Measurements from ENCODE around the gene TSPEAR. TPM values are rescaled to one million over a fixed set of nuclear protein-coding genes. Genes with fewer than 3 reads are reported as not detected.
A peak's percentile ranks its signal among the peaks of the same experiment; 100 is the strongest.

The TSPEAR gene
- total RNA-seq, 1 donor: not detected

GRCh38 chr21:44709426-44710293, 1.7 kb downstream of the TSPEAR start:
- peak; percentile 7 for DNase-seq (ENCODE audit: low read depth)
- TF ChIP-seq, protein P1, sequence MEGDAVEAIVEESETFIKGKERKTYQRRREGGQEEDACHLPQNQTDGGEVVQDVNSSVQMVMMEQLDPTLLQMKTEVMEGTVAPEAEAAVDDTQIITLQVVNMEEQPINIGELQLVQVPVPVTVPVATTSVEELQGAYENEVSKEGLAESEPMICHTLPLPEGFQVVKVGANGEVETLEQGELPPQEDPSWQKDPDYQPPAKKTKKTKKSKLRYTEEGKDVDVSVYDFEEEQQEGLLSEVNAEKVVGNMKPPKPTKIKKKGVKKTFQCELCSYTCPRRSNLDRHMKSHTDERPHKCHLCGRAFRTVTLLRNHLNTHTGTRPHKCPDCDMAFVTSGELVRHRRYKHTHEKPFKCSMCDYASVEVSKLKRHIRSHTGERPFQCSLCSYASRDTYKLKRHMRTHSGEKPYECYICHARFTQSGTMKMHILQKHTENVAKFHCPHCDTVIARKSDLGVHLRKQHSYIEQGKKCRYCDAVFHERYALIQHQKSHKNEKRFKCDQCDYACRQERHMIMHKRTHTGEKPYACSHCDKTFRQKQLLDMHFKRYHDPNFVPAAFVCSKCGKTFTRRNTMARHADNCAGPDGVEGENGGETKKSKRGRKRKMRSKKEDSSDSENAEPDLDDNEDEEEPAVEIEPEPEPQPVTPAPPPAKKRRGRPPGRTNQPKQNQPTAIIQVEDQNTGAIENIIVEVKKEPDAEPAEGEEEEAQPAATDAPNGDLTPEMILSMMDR (IDR thresholded peaks at IDR 0.05; ENCODE audit: insufficient read depth, low read length): no peak
- H3K4me3 ChIP-seq (ENCODE audit: low read depth, low read length): no peak overlapping the region

GRCh38 chr21:44708866-44709425, 2.4 kb downstream of the TSPEAR start:
- TF ChIP-seq, protein P1 (IDR thresholded peaks at IDR 0.05; ENCODE audit: insufficient read depth, low read length): no peak
- DNase-seq (ENCODE audit: low read depth): no peak
- H3K4me3 ChIP-seq (ENCODE audit: low read depth, low read length): no peak overlapping the region

GRCh38 chr21:44708213-44708865, 3.0 kb downstream of the TSPEAR start:
- no peak overlapping the region for H3K4me3 ChIP-seq (ENCODE audit: low read depth, low read length)
- no peak for DNase-seq (ENCODE audit: low read depth)
- TF ChIP-seq, protein P1 (IDR thresholded peaks at IDR 0.05; ENCODE audit: insufficient read depth, low read length): no peak

DNA sequence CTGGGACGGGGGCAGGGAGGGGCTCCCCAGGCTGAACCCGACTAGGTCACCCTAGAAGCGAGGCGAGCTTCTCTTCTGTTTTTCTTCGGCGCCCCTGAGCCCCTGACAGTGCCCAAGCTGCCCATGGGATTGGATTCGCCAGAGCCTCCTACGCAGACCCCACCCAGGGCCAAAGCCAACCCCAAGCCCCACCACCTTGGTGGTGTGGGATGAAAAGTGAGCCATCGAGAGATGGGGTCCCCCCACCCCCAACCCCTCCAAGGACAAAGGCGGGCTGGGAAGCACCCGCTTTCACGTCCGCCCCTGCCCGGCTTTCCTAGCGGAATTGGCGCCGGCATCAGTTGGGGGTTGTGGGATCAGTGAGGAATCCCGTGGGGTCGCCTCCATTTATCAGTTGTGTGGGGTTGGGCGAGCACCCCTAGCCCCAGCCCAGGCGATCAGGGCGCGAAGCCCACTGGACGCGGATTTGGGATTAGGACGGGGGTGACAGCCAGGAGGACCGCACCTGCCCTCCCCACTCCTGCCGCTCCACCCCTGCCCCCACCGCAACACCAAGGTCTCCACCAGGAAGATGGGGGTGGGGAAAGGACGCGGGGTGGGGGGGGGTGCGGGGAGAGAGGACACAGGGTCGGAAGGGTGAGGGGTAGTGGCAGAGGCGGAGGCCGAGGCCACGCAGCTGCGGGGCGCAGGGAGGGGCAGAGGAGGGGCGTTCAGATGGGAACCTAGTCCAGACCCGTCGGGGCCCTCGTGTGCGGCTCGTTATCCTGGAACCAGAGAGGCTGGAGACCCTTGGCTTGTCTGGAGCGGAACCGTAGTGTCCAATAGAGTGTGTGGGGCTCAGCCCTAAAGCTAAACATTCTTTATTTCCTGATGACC, 4.4 kb downstream of the TSPEAR start:
- no peak overlapping the region for H3K4me3 ChIP-seq (ENCODE audit: low read depth, low read length)
- DNase-seq (ENCODE audit: low read depth): no peak
- TF ChIP-seq, protein P1 (IDR thresholded peaks at IDR 0.05; ENCODE audit: insufficient read depth, low read length): no peak

GRCh38 chr21:44706026-44706705, 5.2 kb downstream of the TSPEAR start:
- no peak overlapping the region for H3K4me3 ChIP-seq (ENCODE audit: low read depth, low read length)
- no peak for DNase-seq (ENCODE audit: low read depth)
- TF ChIP-seq, protein P1 (IDR thresholded peaks at IDR 0.05; ENCODE audit: insufficient read depth, low read length): no peak

- TF ChIP-seq, protein P1 (IDR thresholded peaks at IDR 0.05; ENCODE audit: insufficient read depth, low read length): no peak
- H3K4me3 ChIP-seq (ENCODE audit: low read depth, low read length): no peak overlapping the region
- DNase-seq (ENCODE audit: low read depth): no peak
These were observed 6.8 kb downstream of the TSPEAR start for GRCh38 chr21:44704636-44705001.
